Measurements from ENCODE around the gene FAM120A. TPM values are rescaled to one million over a fixed set of nuclear protein-coding genes. Genes with fewer than 3 reads are reported as not detected.

The FAM120A gene
- total and polyA plus RNA-seq, 9 of the 15 experiments (the other 6 are each of a cell fraction or from before 2014, with no cell fraction given), result 8.7 to 71.0 (median 42.2) TPM

DNA sequence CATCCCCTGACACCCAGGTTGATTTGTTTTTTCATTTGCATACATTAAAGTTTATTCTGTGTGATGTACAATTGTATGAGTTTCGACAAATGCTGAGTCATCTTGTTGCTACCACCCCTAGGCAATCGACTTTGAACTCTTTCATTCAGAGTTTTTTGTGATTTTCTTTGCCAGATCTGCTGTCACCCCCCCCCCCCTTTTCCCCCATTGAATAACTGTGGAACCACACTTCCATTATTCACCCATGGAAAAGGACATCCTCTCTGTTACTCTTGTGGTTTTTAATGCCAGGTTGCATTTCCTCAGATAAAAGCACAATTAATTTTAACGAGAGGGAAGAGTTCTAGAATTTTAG is 15.6 kb downstream of the FAM120A start (continued):
- TF ChIP-seq, protein P1, sequence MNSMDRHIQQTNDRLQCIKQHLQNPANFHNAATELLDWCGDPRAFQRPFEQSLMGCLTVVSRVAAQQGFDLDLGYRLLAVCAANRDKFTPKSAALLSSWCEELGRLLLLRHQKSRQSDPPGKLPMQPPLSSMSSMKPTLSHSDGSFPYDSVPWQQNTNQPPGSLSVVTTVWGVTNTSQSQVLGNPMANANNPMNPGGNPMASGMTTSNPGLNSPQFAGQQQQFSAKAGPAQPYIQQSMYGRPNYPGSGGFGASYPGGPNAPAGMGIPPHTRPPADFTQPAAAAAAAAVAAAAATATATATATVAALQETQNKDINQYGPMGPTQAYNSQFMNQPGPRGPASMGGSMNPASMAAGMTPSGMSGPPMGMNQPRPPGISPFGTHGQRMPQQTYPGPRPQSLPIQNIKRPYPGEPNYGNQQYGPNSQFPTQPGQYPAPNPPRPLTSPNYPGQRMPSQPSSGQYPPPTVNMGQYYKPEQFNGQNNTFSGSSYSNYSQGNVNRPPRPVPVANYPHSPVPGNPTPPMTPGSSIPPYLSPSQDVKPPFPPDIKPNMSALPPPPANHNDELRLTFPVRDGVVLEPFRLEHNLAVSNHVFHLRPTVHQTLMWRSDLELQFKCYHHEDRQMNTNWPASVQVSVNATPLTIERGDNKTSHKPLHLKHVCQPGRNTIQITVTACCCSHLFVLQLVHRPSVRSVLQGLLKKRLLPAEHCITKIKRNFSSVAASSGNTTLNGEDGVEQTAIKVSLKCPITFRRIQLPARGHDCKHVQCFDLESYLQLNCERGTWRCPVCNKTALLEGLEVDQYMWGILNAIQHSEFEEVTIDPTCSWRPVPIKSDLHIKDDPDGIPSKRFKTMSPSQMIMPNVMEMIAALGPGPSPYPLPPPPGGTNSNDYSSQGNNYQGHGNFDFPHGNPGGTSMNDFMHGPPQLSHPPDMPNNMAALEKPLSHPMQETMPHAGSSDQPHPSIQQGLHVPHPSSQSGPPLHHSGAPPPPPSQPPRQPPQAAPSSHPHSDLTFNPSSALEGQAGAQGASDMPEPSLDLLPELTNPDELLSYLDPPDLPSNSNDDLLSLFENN (IDR thresholded peaks at IDR 0.05; ENCODE audit: low read depth in 2 of 2, low read length in 2 of 2), result no peak
- 0 out of 4 replicates have a peak, but pooled peaks of 1 of the 2 experiments have one; percentile 17 for TF ChIP-seq FOXK2 (conservative IDR thresholded peaks at IDR 0.05 in 1 of 2, IDR thresholded peaks at IDR 0.05 in 1 of 2; ENCODE audit: low read depth in 2 of 2)
- TF ChIP-seq MAFG (tag; conservative IDR thresholded peaks at IDR 0.05), result peak; percentile 98
- 0 out of 2 replicates have a peak, but pooled peaks have one; percentile 19 for TF ChIP-seq HDAC2 (IDR thresholded peaks at IDR 0.05)
- peak; percentile 94 for TF ChIP-seq NFE2 (IDR thresholded peaks at IDR 0.05; ENCODE audit: low read depth)
- no peak for TF ChIP-seq ZBTB7A (IDR thresholded peaks at IDR 0.05; ENCODE audit: borderline replicate concordance, control insufficient read depth, low read depth, low read length)
- TF ChIP-seq, protein P2, sequence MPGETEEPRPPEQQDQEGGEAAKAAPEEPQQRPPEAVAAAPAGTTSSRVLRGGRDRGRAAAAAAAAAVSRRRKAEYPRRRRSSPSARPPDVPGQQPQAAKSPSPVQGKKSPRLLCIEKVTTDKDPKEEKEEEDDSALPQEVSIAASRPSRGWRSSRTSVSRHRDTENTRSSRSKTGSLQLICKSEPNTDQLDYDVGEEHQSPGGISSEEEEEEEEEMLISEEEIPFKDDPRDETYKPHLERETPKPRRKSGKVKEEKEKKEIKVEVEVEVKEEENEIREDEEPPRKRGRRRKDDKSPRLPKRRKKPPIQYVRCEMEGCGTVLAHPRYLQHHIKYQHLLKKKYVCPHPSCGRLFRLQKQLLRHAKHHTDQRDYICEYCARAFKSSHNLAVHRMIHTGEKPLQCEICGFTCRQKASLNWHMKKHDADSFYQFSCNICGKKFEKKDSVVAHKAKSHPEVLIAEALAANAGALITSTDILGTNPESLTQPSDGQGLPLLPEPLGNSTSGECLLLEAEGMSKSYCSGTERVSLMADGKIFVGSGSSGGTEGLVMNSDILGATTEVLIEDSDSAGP (CRISPR knock-in tag; IDR thresholded peaks at IDR 0.05), result no peak
- 0 out of 2 replicates have a peak, but pooled peaks have one; percentile 34 for TF ChIP-seq ARID1B (IDR thresholded peaks at IDR 0.05)
- TF ChIP-seq EP400 (IDR thresholded peaks at IDR 0.05), result peak; percentile 34; the same call in 1 of the 2 replicates
- 0 out of 2 replicates have a peak, but pooled peaks have one; percentile 27 for TF ChIP-seq GATAD2B (IDR thresholded peaks at IDR 0.05; ENCODE audit: borderline replicate concordance)
- peak; percentile 53; the same call in 1 of the 2 replicates for TF ChIP-seq SMARCC2 (IDR thresholded peaks at IDR 0.05; ENCODE audit: low read depth)
